ENCODE data around the gene KCNG2.

The KCNG2 gene

DNA sequence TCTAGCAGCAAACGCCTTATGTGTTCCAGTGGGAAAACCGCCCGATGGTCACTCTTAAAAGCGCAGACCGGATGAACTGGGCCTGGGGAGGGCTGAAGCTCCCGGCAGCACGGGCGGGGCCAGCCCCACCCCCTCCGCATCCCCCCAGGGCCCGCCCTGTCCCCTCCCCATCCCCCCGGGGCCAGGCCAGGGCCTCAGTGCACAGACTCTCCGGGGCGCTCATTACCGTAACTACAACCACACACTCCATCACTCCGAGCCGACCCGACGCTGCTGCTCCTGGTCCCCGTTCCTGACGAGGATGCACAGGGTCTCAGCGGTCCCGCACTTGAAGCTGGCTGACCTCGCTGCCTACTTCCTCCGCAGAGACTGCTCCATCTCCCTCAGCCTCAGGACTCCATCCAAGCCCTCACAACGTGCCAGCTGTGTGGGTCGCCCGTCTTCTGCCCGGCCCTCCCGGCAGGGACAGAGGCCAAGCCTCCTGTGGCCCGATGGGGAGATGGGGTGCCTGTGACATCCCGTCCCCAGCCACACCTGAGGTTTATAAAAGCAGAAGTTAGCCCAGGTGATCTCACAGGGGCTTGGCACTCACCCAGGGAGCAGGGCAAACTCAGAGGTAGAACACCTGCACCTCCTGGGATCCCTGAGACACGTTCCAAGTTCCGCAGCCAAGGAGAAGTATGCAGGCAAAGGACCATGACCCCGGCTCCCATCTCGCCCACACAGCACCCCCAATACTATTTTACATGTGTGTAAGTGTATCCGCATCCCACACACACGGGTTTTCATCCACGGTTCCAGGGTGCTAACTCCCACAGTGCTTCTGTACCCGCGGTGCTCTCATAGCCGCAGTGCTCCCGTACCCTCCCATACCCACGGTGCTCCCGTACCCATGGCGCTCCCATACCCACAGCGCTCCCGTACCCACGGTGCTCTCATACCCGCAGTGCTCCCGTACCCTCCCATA, 117.7 kb downstream of the KCNG2 start:
- no peak overlapping the region for H3K9ac ChIP-seq (ENCODE audit: low read length)
- H3K27ac ChIP-seq (ENCODE audit: low read depth, low read length) = no peak overlapping the region
- peaks cover 9% of the 10 kb centered on the region for H3K36me3 ChIP-seq (ENCODE audit: insufficient read depth, low read length)
- H3K4me1 ChIP-seq (ENCODE audit: insufficient read depth, low read length) = no peaks in the 10 kb centered on the region
- H3K9me3 ChIP-seq (ENCODE audit: low read length) = no peaks in the 10 kb centered on the region
- H3K4me3 ChIP-seq (ENCODE audit: low read depth in 1 of 2, low read length in 2 of 2) = no peak overlapping the region
- no peaks in the 10 kb centered on the region for H3K27me3 ChIP-seq (ENCODE audit: control insufficient read depth in 1 of 2, insufficient read depth in 2 of 2, low read length in 2 of 2)

DNA sequence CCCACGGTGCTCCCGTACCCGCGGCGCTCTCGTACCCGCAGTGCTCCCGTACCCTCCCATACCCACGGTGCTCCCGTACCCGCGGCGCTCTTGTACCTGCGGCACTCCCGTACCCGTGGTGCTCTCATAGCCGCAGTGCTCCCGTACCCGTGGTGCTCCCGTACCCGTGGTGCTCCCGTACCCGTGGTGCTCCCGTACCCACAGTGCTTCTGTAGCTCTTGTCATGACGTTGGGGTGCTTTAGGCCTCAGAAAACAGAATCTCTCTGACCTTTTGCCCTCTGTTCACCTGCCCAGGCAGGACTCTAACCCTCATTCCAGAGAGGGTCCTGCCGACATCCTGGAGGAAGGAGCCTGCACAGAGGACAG, 118.4 kb downstream of the KCNG2 start:
- Histone ChIP-seq H3K9ac (ENCODE audit: low read length) (no peak overlapping the region), H3K4me3 (ENCODE audit: low read depth in 1 of 2, low read length in 2 of 2) (no peak overlapping the region), H3K4me1 (ENCODE audit: insufficient read depth, low read length) (no peaks in the 10 kb centered on the region), H3K36me3 (ENCODE audit: insufficient read depth, low read length) (peaks cover 9% of the 10 kb centered on the region), H3K27me3 (ENCODE audit: control insufficient read depth in 1 of 2, insufficient read depth in 2 of 2, low read length in 2 of 2) (no peaks in the 10 kb centered on the region), H3K9me3 (ENCODE audit: low read length) (no peaks in the 10 kb centered on the region), H3K27ac (ENCODE audit: low read depth, low read length) (no peak overlapping the region)

DNA sequence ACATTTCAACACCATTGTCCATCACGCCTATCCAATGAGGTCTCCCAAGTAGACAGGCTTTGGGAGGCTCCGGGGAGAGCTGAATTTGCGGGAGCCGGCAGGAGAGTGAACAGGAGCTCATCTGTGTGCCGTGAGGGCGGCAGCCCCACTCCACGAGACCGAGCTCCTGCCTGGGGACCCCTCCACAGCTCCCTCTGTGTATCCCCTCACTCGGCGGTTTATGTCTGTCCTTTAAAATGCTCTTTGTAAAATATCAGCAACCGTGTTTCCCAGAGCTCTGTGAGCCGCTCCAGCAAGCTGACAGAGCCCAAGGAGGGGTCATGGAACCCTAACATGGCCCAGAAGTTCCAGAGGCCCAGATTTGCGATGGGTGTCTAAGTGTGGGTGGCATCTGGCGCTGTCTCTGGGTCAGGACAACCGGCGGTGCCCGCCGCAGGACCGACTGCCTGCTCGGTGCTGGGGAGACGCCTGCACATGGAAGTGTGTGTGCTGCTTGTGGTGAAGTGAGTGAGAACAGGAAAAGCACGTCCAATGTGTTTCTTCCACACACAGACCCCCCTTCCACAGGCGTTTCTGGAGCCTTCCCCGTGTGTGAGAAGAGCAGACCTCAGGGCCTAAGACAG, 118.9 kb downstream of the KCNG2 start:
- no peak overlapping the region for H3K4me3 ChIP-seq (ENCODE audit: low read depth in 1 of 2, low read length in 2 of 2)
- H3K9me3 ChIP-seq (ENCODE audit: low read length) = no peaks in the 10 kb centered on the region
- peaks cover 9% of the 10 kb centered on the region for H3K36me3 ChIP-seq (ENCODE audit: insufficient read depth, low read length)
- H3K27ac ChIP-seq (ENCODE audit: low read depth, low read length) = no peak overlapping the region
- no peaks in the 10 kb centered on the region for H3K27me3 ChIP-seq (ENCODE audit: control insufficient read depth in 1 of 2, insufficient read depth in 2 of 2, low read length in 2 of 2)
- no peak overlapping the region for H3K9ac ChIP-seq (ENCODE audit: low read length)
- no peaks in the 10 kb centered on the region for H3K4me1 ChIP-seq (ENCODE audit: insufficient read depth, low read length)

DNA sequence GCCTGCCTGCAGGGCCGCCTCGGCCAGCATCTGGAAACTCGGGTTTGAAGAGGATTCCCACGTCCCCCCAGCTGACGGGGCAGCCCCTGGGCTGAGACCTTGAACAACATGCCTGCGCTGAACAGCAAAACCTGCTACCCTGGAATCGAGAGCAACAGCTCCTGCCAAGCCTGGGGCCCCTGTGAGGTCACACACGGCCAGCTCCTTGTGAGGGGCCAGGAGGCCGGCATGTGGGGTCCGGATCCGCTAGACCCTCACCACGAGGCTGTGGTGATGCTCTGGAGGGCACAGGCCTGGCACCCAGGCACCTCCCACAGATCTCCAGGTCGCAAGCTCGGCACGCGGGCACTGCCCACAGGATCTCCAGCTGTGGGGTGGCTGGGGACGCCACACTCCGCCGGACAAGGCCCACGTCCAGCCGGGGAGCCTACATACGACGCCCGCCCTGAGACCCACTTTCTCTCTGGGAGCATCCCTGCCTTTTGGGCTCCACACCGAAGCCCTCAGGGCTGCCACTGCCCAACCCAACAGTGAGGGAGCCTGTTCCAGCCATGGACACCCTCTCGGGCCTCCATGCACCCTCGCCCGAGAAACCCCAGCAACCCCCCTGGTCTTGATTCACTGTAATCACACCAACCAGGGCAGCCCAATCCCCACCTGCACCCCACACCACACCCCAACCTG, 119.6 kb downstream of the KCNG2 start:
- Histone ChIP-seq H3K27me3 (ENCODE audit: control insufficient read depth in 1 of 2, insufficient read depth in 2 of 2, low read length in 2 of 2) (no peaks in the 10 kb centered on the region), H3K4me3 (ENCODE audit: low read depth in 1 of 2, low read length in 2 of 2) (no peak overlapping the region), H3K9ac (ENCODE audit: low read length) (no peak overlapping the region), H3K27ac (ENCODE audit: low read depth, low read length) (no peak overlapping the region), H3K36me3 (ENCODE audit: insufficient read depth, low read length) (peaks cover 9% of the 10 kb centered on the region), H3K4me1 (ENCODE audit: insufficient read depth, low read length) (no peaks in the 10 kb centered on the region), H3K9me3 (ENCODE audit: low read length) (no peaks in the 10 kb centered on the region)

DNA sequence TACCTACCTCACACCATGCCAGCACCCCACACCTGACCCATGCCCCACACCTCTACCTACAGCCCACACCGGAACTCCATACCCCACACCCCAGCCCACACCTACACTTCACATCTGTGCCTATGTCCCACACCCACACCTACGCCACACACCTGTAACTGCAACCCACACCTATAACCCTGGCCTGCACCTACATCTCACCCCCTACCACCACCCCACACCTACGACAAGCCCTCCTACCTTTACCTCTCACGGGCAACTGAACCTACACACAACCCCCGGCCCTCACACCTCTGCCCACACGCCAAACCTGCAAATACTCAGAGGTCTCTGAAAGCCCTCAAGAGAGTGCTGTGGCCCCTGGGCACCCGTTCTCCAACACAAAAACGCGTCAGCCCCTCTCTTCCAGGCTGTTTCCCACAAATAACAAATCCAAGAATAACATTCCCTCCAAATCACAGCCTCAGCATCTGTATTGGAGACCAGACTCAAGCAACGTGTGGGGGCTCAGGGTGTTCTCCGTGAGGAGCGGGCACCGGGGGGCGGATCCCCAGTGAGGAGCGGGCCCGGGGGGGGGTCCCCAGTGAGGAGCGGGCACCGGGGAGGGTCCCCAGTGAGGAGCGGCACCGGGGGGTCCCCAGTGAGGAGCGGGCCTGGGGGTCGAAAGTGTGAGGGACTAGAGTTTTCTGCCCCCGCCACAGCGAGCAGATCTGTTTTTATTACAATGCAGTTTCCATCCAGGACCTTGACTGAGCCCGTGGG, 120.3 kb downstream of the KCNG2 start:
- Histone ChIP-seq H3K27me3 (ENCODE audit: control insufficient read depth in 1 of 2, insufficient read depth in 2 of 2, low read length in 2 of 2) (no peaks in the 10 kb centered on the region), H3K27ac (ENCODE audit: low read depth, low read length) (no peak overlapping the region), H3K9ac (ENCODE audit: low read length) (no peak overlapping the region), H3K36me3 (ENCODE audit: insufficient read depth, low read length) (peaks cover 9% of the 10 kb centered on the region), H3K4me1 (ENCODE audit: insufficient read depth, low read length) (no peaks in the 10 kb centered on the region), H3K9me3 (ENCODE audit: low read length) (no peaks in the 10 kb centered on the region), H3K4me3 (ENCODE audit: low read depth in 1 of 2, low read length in 2 of 2) (no peak overlapping the region)

DNA sequence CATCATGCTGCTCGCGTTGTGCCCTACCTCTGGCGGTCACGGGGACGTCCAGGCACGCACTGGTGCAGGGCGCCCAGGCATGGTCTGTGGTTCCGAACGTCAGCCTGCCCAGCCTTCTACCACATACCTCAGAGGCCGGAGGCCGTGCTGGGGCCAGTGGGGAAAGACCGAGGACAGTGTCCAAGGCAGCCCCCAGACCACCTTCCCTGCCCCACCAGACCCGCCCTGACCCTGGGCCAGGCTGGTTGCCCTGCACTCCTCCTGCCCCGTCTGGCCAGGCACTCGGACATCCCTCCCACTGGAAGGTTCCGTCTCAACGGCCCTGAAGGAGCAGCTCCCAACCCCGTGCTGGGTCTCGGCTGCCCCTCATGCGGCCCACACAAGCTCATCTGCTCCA, 120.9 kb downstream of the KCNG2 start:
- no peaks in the 10 kb centered on the region for H3K4me1 ChIP-seq (ENCODE audit: insufficient read depth, low read length)
- H3K27ac ChIP-seq (ENCODE audit: low read depth, low read length) = no peak overlapping the region
- H3K36me3 ChIP-seq (ENCODE audit: insufficient read depth, low read length) = peaks cover 9% of the 10 kb centered on the region
- H3K9ac ChIP-seq (ENCODE audit: low read length) = no peak overlapping the region
- no peaks in the 10 kb centered on the region for H3K27me3 ChIP-seq (ENCODE audit: control insufficient read depth in 1 of 2, insufficient read depth in 2 of 2, low read length in 2 of 2)
- no peaks in the 10 kb centered on the region for H3K9me3 ChIP-seq (ENCODE audit: low read length)
- no peak overlapping the region for H3K4me3 ChIP-seq (ENCODE audit: low read depth in 1 of 2, low read length in 2 of 2)

DNA sequence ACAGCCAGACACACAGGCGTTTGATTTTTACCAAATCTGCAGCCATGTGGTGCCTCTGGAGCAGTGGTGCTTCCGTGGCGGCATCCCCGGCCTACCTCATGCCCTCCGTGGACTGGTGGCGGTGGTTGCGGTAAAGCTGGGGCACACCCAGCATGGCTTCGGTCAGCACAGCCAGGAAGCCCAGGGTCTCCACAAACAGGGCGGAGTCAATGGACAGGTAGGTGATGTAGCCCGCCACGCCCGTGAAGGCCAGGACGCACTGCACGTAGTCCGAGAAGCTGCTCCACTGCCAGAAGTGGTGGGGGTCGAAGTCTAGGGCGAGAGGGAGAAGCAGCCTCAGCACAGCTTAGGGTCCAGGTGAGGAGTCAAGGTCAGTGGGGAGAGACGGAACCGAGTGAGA, 121.4 kb downstream of the KCNG2 start:
- H3K4me1 ChIP-seq (ENCODE audit: insufficient read depth, low read length) = no peaks in the 10 kb centered on the region
- no peaks in the 10 kb centered on the region for H3K27me3 ChIP-seq (ENCODE audit: control insufficient read depth in 1 of 2, insufficient read depth in 2 of 2, low read length in 2 of 2)
- no peaks in the 10 kb centered on the region for H3K9me3 ChIP-seq (ENCODE audit: low read length)
- no peak overlapping the region for H3K9ac ChIP-seq (ENCODE audit: low read length)
- H3K36me3 ChIP-seq (ENCODE audit: insufficient read depth, low read length) = peaks cover 11% of the 10 kb centered on the region
- no peak overlapping the region for H3K4me3 ChIP-seq (ENCODE audit: low read depth in 1 of 2, low read length in 2 of 2)
- no peak overlapping the region for H3K27ac ChIP-seq (ENCODE audit: low read depth, low read length)

DNA sequence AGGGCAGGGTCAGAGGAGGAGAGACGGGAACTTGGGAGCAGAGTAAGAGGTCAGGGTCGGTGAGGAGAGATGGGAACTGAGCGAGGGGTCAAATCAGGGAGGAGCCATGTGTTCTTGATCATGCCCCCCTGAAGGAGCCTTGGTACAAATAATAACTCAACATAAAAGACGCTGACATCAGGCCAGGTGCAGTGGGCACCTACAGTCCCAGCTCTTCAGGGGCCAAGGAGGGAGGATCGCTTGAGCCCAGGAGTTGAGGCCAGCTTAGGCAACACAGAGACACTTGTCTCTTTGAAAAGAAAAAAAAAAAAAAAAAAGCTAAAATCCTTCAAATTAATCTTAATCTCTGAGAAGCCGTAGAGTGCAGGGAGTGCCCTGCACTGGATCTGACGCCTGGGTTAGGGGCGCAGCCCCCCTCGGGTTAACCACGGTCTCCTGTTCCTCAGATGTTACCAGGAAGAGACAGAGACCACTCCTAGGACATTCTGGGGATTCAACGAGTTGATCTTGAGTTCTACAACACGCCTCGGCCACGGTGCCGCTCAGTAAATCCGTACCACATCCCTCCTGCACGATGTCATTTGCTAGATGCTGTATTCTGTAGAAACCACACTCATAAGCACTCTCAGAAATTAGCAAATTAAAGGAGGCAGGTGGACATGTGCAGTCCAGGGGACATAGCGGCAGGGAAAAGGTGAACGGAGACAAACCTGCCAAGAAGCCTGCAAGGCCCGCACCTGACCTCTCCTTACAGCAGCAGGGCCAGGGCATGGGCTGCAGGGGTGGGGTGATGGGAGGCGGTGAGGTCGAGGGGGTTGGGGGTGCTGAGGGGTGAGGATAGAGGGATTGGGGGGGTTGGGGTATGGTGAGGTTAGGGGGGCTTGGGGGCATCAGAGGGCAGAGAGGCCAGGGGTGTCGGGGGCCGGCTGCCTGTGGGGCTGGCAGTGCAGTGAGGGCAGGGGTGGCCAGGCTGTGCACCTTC, 124.5 kb downstream of the KCNG2 start:
- no peaks in the 10 kb centered on the region for H3K27me3 ChIP-seq (ENCODE audit: control insufficient read depth in 1 of 2, insufficient read depth in 2 of 2, low read length in 2 of 2)
- no peak overlapping the region for H3K4me3 ChIP-seq (ENCODE audit: low read depth in 1 of 2, low read length in 2 of 2)
- peaks cover 13% of the 10 kb centered on the region for H3K36me3 ChIP-seq (ENCODE audit: insufficient read depth, low read length)
- H3K9me3 ChIP-seq (ENCODE audit: low read length) = no peaks in the 10 kb centered on the region
- no peak overlapping the region for H3K27ac ChIP-seq (ENCODE audit: low read depth, low read length)
- H3K9ac ChIP-seq (ENCODE audit: low read length) = no peak overlapping the region
- H3K4me1 ChIP-seq (ENCODE audit: insufficient read depth, low read length) = peaks cover 5% of the 10 kb centered on the region

DNA sequence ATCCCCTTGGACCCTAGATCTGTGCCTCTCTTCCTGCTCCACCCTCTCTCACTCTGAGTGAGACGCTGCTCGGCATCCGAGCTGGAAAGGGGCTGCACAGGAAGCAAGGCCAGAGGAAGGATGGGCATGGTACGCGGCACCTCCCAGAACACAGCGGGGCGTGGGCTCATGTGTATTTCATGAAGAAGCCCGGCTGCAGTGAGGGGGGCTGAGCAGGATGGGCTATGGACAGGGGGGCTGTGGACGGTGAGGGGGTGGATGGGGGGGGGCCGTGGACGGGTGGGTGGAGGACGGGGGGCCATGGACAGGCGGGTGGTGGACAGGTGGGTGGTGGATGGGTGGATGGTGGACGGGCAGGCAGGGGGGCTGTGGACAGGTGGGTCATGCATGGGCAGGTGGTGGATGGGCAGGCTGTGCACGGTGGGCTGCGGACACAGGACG, 125.3 kb downstream of the KCNG2 start:
- Histone ChIP-seq H3K36me3 (ENCODE audit: insufficient read depth, low read length) (peaks cover 14% of the 10 kb centered on the region), H3K4me3 (ENCODE audit: low read depth in 1 of 2, low read length in 2 of 2) (no peak overlapping the region)

DNA sequence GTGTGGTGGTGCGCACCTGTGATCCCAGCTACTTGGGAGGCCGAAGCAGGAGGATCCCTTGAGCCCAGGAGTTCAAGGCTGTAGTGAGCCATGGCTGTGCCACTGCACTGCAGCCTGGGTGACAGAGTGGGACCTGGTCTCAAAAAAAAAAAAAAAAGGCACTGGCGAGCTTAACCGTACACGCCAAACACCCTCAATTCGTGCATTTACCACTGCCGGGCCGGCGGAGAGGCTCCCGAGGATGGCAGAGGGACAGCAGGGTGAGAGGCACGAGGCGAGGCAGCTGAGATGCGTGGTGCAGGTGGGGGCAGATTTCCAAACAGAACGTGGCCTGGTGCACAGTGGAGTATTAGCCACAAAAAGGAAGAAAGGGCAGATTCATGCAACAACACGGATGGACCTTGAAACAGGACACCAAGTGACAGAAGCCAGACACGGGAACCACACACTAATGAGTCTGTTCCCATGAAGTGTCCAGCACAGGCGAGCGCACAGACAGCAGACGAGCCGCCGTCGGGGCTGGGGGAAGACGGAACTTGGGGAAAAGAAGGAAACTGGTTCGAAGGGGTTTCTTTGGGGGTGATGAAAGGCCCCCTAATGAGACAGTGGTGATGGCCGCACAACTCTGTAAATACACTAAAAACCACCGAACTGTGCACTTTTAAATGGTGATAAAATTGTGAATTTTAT, 126.3 kb downstream of the KCNG2 start:
- Histone ChIP-seq H3K27ac (ENCODE audit: low read depth, low read length) (no peak overlapping the region), H3K36me3 (ENCODE audit: insufficient read depth, low read length) (peaks cover 17% of the 10 kb centered on the region), H3K9me3 (ENCODE audit: low read length) (peaks cover under 1% of the 10 kb centered on the region), H3K9ac (ENCODE audit: low read length) (no peak overlapping the region), H3K27me3 (ENCODE audit: control insufficient read depth in 1 of 2, insufficient read depth in 2 of 2, low read length in 2 of 2) (no peaks in the 10 kb centered on the region), H3K4me1 (ENCODE audit: insufficient read depth, low read length) (peaks cover 5% of the 10 kb centered on the region), H3K4me3 (ENCODE audit: low read depth in 1 of 2, low read length in 2 of 2) (no peak overlapping the region)

More for the DNA sequence above, 125.3 kb downstream of the KCNG2 start:
- H3K9ac ChIP-seq (ENCODE audit: low read length) = no peak overlapping the region
- no peaks in the 10 kb centered on the region for H3K27me3 ChIP-seq (ENCODE audit: control insufficient read depth in 1 of 2, insufficient read depth in 2 of 2, low read length in 2 of 2)
- peaks cover 5% of the 10 kb centered on the region for H3K4me1 ChIP-seq (ENCODE audit: insufficient read depth, low read length)
- no peak overlapping the region for H3K27ac ChIP-seq (ENCODE audit: low read depth, low read length)
- no peaks in the 10 kb centered on the region for H3K9me3 ChIP-seq (ENCODE audit: low read length)

All from muscle layer of colon (tissue), 2 donors.